Measurements from ENCODE around the gene N4BP3. TPM values are rescaled to one million over a fixed set of nuclear protein-coding genes. Genes with fewer than 3 reads are reported as not detected.

Gene N4BP3
- total RNA-seq, 2 donors from 2014 or later: 0.07 TPM; not detected in 1

- Histone ChIP-seq H3K4me3 (no peak overlapping the region), H3K36me3 (no peaks in the 10 kb centered on the region), H3K27ac (no peak overlapping the region), H3K4me1 (ENCODE audit: control insufficient read depth in 1 of 2, low read depth in 2 of 2) (no peaks in the 10 kb centered on the region), H3K9me3 (no peaks in the 10 kb centered on the region), H3K27me3 (replicated peaks; ENCODE audit: insufficient read depth) (no peaks in the 10 kb centered on the region)
- no peak for ATAC-seq (ENCODE audit: insufficient number of reproducible peaks, low FRiP score, low read depth)
- DNase-seq (ENCODE audit: low spot score): no peak
- no peak for TF ChIP-seq CTCF (IDR thresholded peaks at IDR 0.05)
Observed at GRCh38 chr5:178122346-178122745, 9.0 kb downstream of the N4BP3 start.

GRCh38 chr5:178123094-178123965 lies 10.0 kb downstream of the N4BP3 start:
- no peak overlapping the region for H3K27ac ChIP-seq
- no peak for ATAC-seq (ENCODE audit: insufficient number of reproducible peaks, low FRiP score, low read depth)
- H3K4me3 ChIP-seq: no peak overlapping the region
- no peaks in the 10 kb centered on the region for H3K36me3 ChIP-seq
- no peak for TF ChIP-seq CTCF (IDR thresholded peaks at IDR 0.05)
- H3K27me3 ChIP-seq (replicated peaks; ENCODE audit: insufficient read depth): no peaks in the 10 kb centered on the region
- no peaks in the 10 kb centered on the region for H3K9me3 ChIP-seq
- DNase-seq (ENCODE audit: low spot score): no peak
- no peaks in the 10 kb centered on the region for H3K4me1 ChIP-seq (ENCODE audit: control insufficient read depth in 1 of 2, low read depth in 2 of 2)

- ATAC-seq (ENCODE audit: insufficient number of reproducible peaks, low FRiP score, low read depth): no peak
- Histone ChIP-seq H3K9me3 (no peaks in the 10 kb centered on the region), H3K27me3 (replicated peaks; ENCODE audit: insufficient read depth) (no peaks in the 10 kb centered on the region), H3K4me1 (ENCODE audit: control insufficient read depth in 1 of 2, low read depth in 2 of 2) (no peaks in the 10 kb centered on the region), H3K27ac (no peak overlapping the region), H3K4me3 (no peak overlapping the region), H3K36me3 (no peaks in the 10 kb centered on the region)
- no peak for DNase-seq (ENCODE audit: low spot score)
- TF ChIP-seq CTCF (IDR thresholded peaks at IDR 0.05): no peak
Observed at GRCh38 chr5:178123966-178124925, 10.9 kb downstream of the N4BP3 start.

GRCh38 chr5:178125253-178125906 lies 12.0 kb downstream of the N4BP3 start:
- H3K9me3 ChIP-seq: no peaks in the 10 kb centered on the region
- peaks cover 3 to 9% of the 10 kb centered on the region in 2 donors for H3K4me1 ChIP-seq (ENCODE audit: control insufficient read depth in 1 of 2, low read depth in 2 of 2)
- H3K27me3 ChIP-seq (replicated peaks; ENCODE audit: insufficient read depth): no peaks in the 10 kb centered on the region
- no peak overlapping the region for H3K4me3 ChIP-seq
- DNase-seq (ENCODE audit: low spot score) (no peak), ATAC-seq (ENCODE audit: insufficient number of reproducible peaks, low FRiP score, low read depth) (no peak)
- H3K27ac ChIP-seq: no peak overlapping the region
- no peak for TF ChIP-seq CTCF (IDR thresholded peaks at IDR 0.05)
- H3K36me3 ChIP-seq: no peaks in the 10 kb centered on the region
